ENCODE measurements around the gene RASD2.

Gene RASD2

DNA sequence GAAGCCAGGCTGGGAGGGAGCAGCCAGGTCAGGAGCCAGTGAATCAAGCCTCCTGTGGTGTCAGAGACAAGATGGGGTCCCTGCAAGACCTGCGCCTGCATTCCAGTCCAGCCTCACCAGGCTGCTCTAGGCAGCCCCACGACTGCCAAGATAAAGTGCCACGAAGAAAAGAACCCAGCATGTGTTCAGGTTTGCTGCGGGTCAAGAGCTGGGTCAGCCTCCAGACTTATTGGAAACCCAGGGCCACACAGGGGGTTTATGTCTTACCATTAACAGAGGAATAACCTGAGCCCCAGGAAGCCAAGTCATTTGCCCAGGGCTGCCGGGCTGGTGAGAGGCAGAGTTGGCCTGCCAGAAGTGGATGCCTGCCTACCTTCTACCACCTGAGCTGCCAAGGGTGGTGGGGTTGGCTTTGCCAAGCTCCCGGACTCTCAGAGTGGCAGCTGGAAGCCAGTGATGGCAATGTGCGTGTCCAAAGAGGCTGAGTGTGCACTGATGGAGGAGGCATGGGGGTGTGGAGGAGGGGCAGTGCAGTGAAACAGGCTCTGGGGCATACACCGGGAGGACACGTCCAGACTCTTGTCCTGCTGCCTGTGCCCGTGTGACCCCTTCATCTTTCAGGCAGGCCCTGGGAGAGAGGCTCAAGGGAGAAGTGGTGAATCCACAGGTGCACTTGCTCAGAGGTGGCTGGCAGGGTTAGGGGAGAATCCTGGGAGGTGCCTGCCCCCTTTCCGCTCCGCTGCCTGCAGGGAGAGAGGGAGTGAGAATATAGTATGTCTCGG is 1.7 kb downstream of the RASD2 start:
- no peak for DNase-seq

GRCh38 chr22:35542939-35543516 is 2.4 kb downstream of the RASD2 start:
- no peak for DNase-seq

DNA sequence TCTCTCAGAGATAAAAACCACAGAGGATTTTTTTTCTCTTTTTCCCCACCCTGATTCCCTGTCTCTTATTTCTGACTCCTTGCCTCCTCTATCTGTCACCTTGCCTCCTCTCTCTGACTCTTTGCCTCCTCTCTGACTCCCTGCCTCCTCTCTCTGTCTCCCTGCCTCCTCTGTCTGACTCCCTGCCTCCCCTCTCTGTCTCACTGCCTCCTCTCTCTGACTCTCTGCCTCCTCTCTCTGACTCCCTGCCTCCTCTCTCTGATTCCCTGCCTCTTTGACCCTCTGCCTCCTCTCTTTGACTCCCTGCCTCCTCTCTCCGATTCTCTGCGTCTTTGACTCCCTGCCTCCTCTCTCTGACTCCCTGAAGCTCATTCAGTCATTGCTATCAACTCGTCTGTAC is 3.1 kb downstream of the RASD2 start:
- no peak for DNase-seq

- no peak for DNase-seq
These were observed 3.6 kb downstream of the RASD2 start for GRCh38 chr22:35544189-35544588.

- no peak for DNase-seq
These were observed 4.2 kb downstream of the RASD2 start for GRCh38 chr22:35544827-35545226.

- no peak for DNase-seq
These were observed 6.3 kb downstream of the RASD2 start for GRCh38 chr22:35546886-35547285.

GRCh38 chr22:35547987-35548721 is 7.5 kb downstream of the RASD2 start:
- DNase-seq: no peak

GRCh38 chr22:35548722-35549112 is 8.1 kb downstream of the RASD2 start:
- DNase-seq: no peak

- DNase-seq: no peak
These were observed 8.7 kb downstream of the RASD2 start for GRCh38 chr22:35549328-35549727.

- no peak for DNase-seq
These were observed 11.0 kb downstream of the RASD2 start for GRCh38 chr22:35551549-35552177.

- DNase-seq: peak; percentile 44 to 46
These were observed 11.7 kb downstream of the RASD2 start for GRCh38 chr22:35552196-35552842.

GRCh38 chr22:35552846-35553245 is 12.2 kb downstream of the RASD2 start:
- DNase-seq: no peak

GRCh38 chr22:35553341-35553740 is 12.7 kb downstream of the RASD2 start:
- no peak for DNase-seq

DNA sequence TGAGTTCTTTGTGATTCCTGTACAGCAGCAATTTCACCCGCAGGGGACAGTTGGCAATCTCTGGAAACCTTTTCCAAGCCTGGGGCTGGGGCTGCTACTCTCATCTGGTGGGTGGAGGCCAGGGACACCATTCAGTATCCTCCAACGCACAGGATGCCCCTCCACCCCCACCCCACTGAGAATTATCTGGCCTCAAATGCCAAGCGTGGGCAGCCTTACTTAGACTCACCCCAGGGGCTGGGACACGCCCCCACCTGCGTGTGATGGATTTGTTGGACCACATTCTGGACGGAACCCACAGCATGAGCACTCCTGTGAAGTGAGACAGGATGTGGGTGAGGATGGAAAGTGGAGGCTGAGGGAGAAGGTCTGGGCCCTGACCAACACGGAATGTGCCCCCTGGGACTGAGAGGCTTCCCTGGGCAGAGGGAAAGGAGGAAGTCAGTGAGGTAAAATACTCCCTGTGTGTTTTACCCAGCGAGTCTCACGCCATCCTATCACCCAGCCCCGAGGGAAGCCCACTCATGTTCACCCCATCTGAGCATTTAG is 13.7 kb downstream of the RASD2 start:
- no peak for DNase-seq

- DNase-seq: no peak
These were observed 14.9 kb downstream of the RASD2 start for GRCh38 chr22:35555483-35555890.

GRCh38 chr22:35555946-35556547 is 15.4 kb downstream of the RASD2 start:
- no peak for DNase-seq

- DNase-seq: no peak
These were observed 16.0 kb downstream of the RASD2 start for GRCh38 chr22:35556666-35557065.

DNA sequence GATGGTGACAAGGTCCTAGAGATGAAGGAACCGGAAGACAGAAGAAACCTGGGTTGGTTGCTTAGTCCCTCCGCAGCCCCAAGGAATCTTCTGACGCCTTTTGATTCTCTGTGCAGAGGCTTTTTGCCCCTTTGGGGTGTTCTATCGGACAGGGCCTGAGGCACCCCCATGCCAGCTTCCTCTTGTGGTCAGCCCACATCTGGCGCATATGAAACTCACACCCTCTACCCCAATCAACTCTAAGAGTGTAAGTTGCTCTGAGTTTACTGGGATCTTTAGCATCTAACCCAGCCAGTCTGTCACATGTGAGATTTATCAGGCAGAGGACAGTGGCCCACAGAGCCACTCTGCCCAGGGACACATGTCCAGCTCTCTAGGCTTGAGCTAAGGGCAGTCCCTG is 17.4 kb downstream of the RASD2 start:
- peak in 1 of 2 donors; percentile 8 for DNase-seq

GRCh38 chr22:35558719-35559118 is 18.1 kb downstream of the RASD2 start:
- DNase-seq: no peak

GRCh38 chr22:35559354-35560005 is 18.8 kb downstream of the RASD2 start:
- no peak for DNase-seq

DNA sequence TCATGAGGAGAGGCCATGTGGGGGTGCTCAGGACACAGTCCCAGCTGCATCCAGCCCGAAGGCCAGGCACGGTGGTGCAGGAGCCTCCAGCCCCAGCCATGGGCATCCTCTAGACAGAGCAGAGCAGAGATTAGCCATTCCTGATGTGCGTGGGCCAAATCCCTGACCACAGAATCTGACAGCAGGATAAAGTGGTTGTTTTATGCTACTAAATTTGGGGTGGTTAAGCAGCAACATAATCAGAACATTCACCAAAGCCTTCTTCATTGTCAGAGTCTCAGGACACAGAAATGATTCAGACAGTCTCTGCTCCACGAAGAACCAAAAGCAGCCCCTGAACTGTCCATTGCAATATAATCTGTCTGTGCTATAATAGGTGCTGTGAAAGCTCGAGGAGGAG is 19.7 kb downstream of the RASD2 start:
- DNase-seq: no peak

GRCh38 chr22:35560824-35561223 is 20.2 kb downstream of the RASD2 start:
- no peak for DNase-seq
